Measurements from ENCODE around the gene SH3RF1.

The SH3RF1 gene

GRCh38 chr4:169212981-169213380 lies 57.8 kb downstream of the SH3RF1 start:
- TF ChIP-seq GATA2 (IDR thresholded peaks at IDR 0.05; ENCODE audit: low read depth, low read length) = no peak
- no peak for TF ChIP-seq GATA3 (IDR thresholded peaks at IDR 0.05; ENCODE audit: low read depth, low read length)

- TF ChIP-seq GATA3 (IDR thresholded peaks at IDR 0.05; ENCODE audit: low read depth, low read length) (no peak), GATA2 (IDR thresholded peaks at IDR 0.05; ENCODE audit: low read depth, low read length) (no peak)
Observed at GRCh38 chr4:169210504-169211118, 60.1 kb downstream of the SH3RF1 start.

- TF ChIP-seq GATA2 (IDR thresholded peaks at IDR 0.05; ENCODE audit: low read depth, low read length) = no peak
- TF ChIP-seq GATA3 (IDR thresholded peaks at IDR 0.05; ENCODE audit: low read depth, low read length) = no peak
Observed at GRCh38 chr4:169209388-169209883, 61.3 kb downstream of the SH3RF1 start.

- no peak for TF ChIP-seq GATA2 (IDR thresholded peaks at IDR 0.05; ENCODE audit: low read depth, low read length)
- TF ChIP-seq GATA3 (IDR thresholded peaks at IDR 0.05; ENCODE audit: low read depth, low read length) = no peak
Observed at GRCh38 chr4:169208516-169208915, 62.2 kb downstream of the SH3RF1 start.

GRCh38 chr4:169208090-169208455 lies 62.7 kb downstream of the SH3RF1 start:
- TF ChIP-seq GATA3 (IDR thresholded peaks at IDR 0.05; ENCODE audit: low read depth, low read length) = no peak

GRCh38 chr4:169207436-169208089 lies 63.2 kb downstream of the SH3RF1 start:
- TF ChIP-seq GATA3 (IDR thresholded peaks at IDR 0.05; ENCODE audit: low read depth, low read length) (no peak), GATA2 (IDR thresholded peaks at IDR 0.05; ENCODE audit: low read depth, low read length) (no peak)

GRCh38 chr4:169205744-169206080 lies 65.0 kb downstream of the SH3RF1 start:
- no peak for TF ChIP-seq GATA3 (IDR thresholded peaks at IDR 0.05; ENCODE audit: low read depth, low read length)
- no peak for TF ChIP-seq GATA2 (IDR thresholded peaks at IDR 0.05; ENCODE audit: low read depth, low read length)

GRCh38 chr4:169205075-169205743 lies 65.5 kb downstream of the SH3RF1 start:
- TF ChIP-seq GATA2 (IDR thresholded peaks at IDR 0.05; ENCODE audit: low read depth, low read length) (peak; percentile 43; the same call in 1 of the 2 replicates), GATA3 (IDR thresholded peaks at IDR 0.05; ENCODE audit: low read depth, low read length) (peak; percentile 39; the same call in 1 of the 2 replicates)

- no peak for TF ChIP-seq GATA3 (IDR thresholded peaks at IDR 0.05; ENCODE audit: low read depth, low read length)
Observed at GRCh38 chr4:169203891-169204290, 66.9 kb downstream of the SH3RF1 start.

GRCh38 chr4:169202878-169203277 lies 67.9 kb downstream of the SH3RF1 start:
- TF ChIP-seq GATA3 (IDR thresholded peaks at IDR 0.05; ENCODE audit: low read depth, low read length) (no peak), GATA2 (IDR thresholded peaks at IDR 0.05; ENCODE audit: low read depth, low read length) (no peak)

- TF ChIP-seq GATA3 (IDR thresholded peaks at IDR 0.05; ENCODE audit: low read depth, low read length) (no peak), GATA2 (IDR thresholded peaks at IDR 0.05; ENCODE audit: low read depth, low read length) (no peak)
Observed at GRCh38 chr4:169202145-169202699, 68.5 kb downstream of the SH3RF1 start.

GRCh38 chr4:169201222-169202144 lies 69.3 kb downstream of the SH3RF1 start:
- TF ChIP-seq GATA3 (IDR thresholded peaks at IDR 0.05; ENCODE audit: low read depth, low read length) = no peak
- TF ChIP-seq GATA2 (IDR thresholded peaks at IDR 0.05; ENCODE audit: low read depth, low read length) = no peak

- TF ChIP-seq GATA3 (IDR thresholded peaks at IDR 0.05; ENCODE audit: low read depth, low read length) (no peak), GATA2 (IDR thresholded peaks at IDR 0.05; ENCODE audit: low read depth, low read length) (no peak)
Observed at GRCh38 chr4:169200361-169201030, 70.3 kb downstream of the SH3RF1 start.
